DMS79 treated with DMSO at 0.1 percent for 48 hours (cell line): ENCODE data around the gene NEIL3.
"Not testable (repeated sequence)": the region's sequence is repeated elsewhere in the genome, so short reads cannot be mapped to it uniquely, and the experiment has no call there.

ENCODE experiments used
- DNase-seq: peaks from one replicate; lab custom pipeline; 2025; lab: John Stamatoyannopoulos, UW

Gene NEIL3

GRCh38 chr4:177302371-177303100 lies 7.1 kb upstream of the NEIL3 start:
- no peak for DNase-seq

GRCh38 chr4:177304094-177304493 lies 5.6 kb upstream of the NEIL3 start:
- no peak for DNase-seq

- DNase-seq, result not testable (repeated sequence)
These were observed 4.8 kb upstream of the NEIL3 start for GRCh38 chr4:177304864-177305263.

- DNase-seq, result no peak
These were observed 1.5 kb upstream of the NEIL3 start for GRCh38 chr4:177308125-177308524.

- DNase-seq, result no peak
These were observed 690 bp upstream of the NEIL3 start for GRCh38 chr4:177308847-177309521.

- DNase-seq, result no peak
These were observed 1.9 kb downstream of the NEIL3 start for GRCh38 chr4:177311589-177311988.

GRCh38 chr4:177313263-177313662 lies 3.6 kb downstream of the NEIL3 start:
- DNase-seq, result no peak

- DNase-seq, result no peak
These were observed 6.2 kb downstream of the NEIL3 start for GRCh38 chr4:177315767-177316464.

GRCh38 chr4:177320721-177321120 lies 11.0 kb downstream of the NEIL3 start:
- no peak for DNase-seq

GRCh38 chr4:177321647-177322046 lies 12.0 kb downstream of the NEIL3 start:
- DNase-seq, result no peak

GRCh38 chr4:177322266-177322665 lies 12.6 kb downstream of the NEIL3 start:
- DNase-seq, result no peak

GRCh38 chr4:177322881-177323280 lies 13.2 kb downstream of the NEIL3 start:
- no peak for DNase-seq

- DNase-seq, result no peak
These were observed 13.7 kb downstream of the NEIL3 start for GRCh38 chr4:177323416-177323815.

- no peak for DNase-seq
These were observed 22.4 kb downstream of the NEIL3 start for GRCh38 chr4:177332119-177332518.

GRCh38 chr4:177339477-177340374 lies 30.1 kb downstream of the NEIL3 start:
- DNase-seq, result no peak

GRCh38 chr4:177348348-177348747 lies 38.7 kb downstream of the NEIL3 start:
- DNase-seq, result no peak

- no peak for DNase-seq
These were observed 39.5 kb downstream of the NEIL3 start for GRCh38 chr4:177349191-177349590.

- DNase-seq, result no peak
These were observed 42.1 kb downstream of the NEIL3 start for GRCh38 chr4:177351622-177352244.

- no peak for DNase-seq
These were observed 46.5 kb downstream of the NEIL3 start for GRCh38 chr4:177356206-177356605.

GRCh38 chr4:177356921-177357320 lies 47.2 kb downstream of the NEIL3 start:
- no peak for DNase-seq

GRCh38 chr4:177367336-177367735 lies 57.7 kb downstream of the NEIL3 start:
- DNase-seq, result no peak

- DNase-seq, result no peak
These were observed 59.7 kb downstream of the NEIL3 start for GRCh38 chr4:177369372-177369771.
